Central memory CD8-positive, alpha-beta T cell (primary cell): Measurements from ENCODE around the gene FAM89B.

Experiments
- ATAC-seq: fragments of 150-1000 bp; cut with Tn5 transposase; replicated peaks from 2 replicates; pipeline ENCODE4 v1.10.0; 2022; ENCODE audit warnings: mild to moderate bottlenecking, moderate FRiP score, moderate number of reproducible peaks; ENCODE audit not compliant: poor library complexity, severe bottlenecking; ENCODE audit errors: extremely low read depth
- DNase-seq, 2 donors: peaks; one replicate each; pipeline ENCODE4 v3.0.0; 2021; ENCODE audit warnings: low spot score in 2 of 2
- H3K27ac Mint-ChIP-seq: one replicate; pipeline ENCODE4 v1.8.0; 2022; ENCODE audit warnings: low read depth, mild to moderate bottlenecking, moderate library complexity, mixed read lengths
- H3K27me3 Mint-ChIP-seq: one replicate; pipeline ENCODE4 v1.8.0; 2022; ENCODE audit warnings: mixed read lengths
- H3K36me3 Mint-ChIP-seq: one replicate; pipeline ENCODE4 v1.8.0; 2022; ENCODE audit warnings: mild to moderate bottlenecking, moderate library complexity, mixed read lengths; ENCODE audit not compliant: insufficient read depth
- H3K4me1 Mint-ChIP-seq: one replicate; pipeline ENCODE4 v1.8.0; 2022; ENCODE audit warnings: mixed read lengths
- H3K4me3 Mint-ChIP-seq: one replicate; pipeline ENCODE4 v1.8.0; 2022; ENCODE audit warnings: mild to moderate bottlenecking, moderate library complexity, mixed read lengths
- H3K9me3 Mint-ChIP-seq: one replicate; pipeline ENCODE4 v1.8.0; 2022; ENCODE audit warnings: mixed read lengths

The FAM89B gene

GRCh38 chr11:65611028-65611757, 38.9 kb downstream of the FAM89B start:
- peaks cover 37% of the 10 kb centered on the region for H3K4me1 Mint-ChIP-seq
- DNase-seq (no peak), ATAC-seq (no peak)
- peak overlapping the region; percentile 38 for H3K4me3 Mint-ChIP-seq
- H3K27ac Mint-ChIP-seq = peak overlapping the region; percentile 85
- H3K9me3 Mint-ChIP-seq = no peaks in the 10 kb centered on the region
- peaks cover 20% of the 10 kb centered on the region for H3K36me3 Mint-ChIP-seq
- no peaks in the 10 kb centered on the region for H3K27me3 Mint-ChIP-seq

DNA sequence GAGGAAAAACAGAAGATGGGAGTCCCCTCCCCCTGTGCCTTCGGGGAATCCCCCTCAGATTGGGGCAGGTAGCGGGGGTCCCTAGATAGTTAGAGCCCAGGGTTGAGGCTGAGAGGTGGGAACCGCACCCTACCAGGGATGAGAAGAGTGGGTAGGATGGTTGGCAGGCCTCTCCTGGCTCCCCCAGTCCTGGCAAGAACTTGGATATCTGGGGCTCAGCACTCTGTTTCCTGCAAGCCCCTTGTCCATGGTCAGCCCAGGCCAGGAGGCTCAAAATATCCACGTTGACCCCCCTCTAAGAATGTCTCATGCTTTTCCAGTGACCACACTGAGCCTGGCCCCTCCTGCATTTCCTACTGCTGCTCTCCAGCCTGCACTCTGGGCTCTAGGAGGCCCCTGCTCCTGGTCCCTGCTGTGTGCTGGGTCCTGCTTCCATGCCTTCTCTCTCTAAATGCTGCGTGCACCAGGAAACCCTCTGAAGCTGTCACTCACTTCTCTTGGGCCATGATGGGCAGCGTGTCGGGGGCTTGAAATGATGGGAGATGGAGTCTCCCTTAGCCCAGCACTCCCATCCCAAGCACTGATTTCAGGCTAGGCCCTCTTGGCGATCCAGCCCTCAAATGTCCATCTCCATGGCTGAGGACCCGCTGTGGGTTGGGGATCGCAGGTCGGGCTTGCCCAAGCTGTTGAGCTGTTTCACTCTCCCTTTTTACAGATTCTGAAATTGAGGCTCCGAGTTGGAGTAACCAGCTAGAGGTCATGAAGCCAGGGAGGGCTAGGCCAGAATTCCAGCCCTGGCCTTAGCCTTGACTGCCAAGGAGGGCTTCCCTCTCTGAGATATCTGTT, 39.6 kb downstream of the FAM89B start:
- Mint-ChIP-seq H3K27ac (peak overlapping the region; percentile 85), H3K9me3 (no peaks in the 10 kb centered on the region), H3K4me1 (peaks cover 45% of the 10 kb centered on the region), H3K36me3 (peaks cover 22% of the 10 kb centered on the region), H3K27me3 (no peaks in the 10 kb centered on the region), H3K4me3 (peak overlapping the region; percentile 96)
- no peak for ATAC-seq
- no peak for DNase-seq

DNA sequence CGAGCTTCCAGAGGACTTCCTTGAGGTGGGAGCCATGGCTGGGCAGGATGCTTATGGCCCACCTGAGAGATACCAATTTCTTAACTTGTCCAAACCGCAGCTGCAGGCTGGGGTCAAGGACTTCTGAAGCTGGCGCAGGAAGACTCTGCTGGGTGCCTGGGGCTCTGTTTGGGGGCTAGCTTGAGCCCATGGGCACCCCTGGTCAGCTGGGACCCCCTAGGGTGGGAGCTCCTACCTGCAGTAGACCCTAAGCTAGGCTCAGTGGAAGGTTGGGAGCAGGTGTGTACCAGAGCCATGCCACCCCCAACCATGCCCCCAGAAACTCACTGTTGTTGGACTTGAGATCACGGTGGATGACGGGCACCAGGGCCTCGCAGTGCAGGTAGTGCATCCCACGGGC, 40.4 kb downstream of the FAM89B start:
- H3K36me3 Mint-ChIP-seq = peaks cover 24% of the 10 kb centered on the region
- peaks cover 46% of the 10 kb centered on the region for H3K4me1 Mint-ChIP-seq
- H3K27me3 Mint-ChIP-seq = no peaks in the 10 kb centered on the region
- DNase-seq (no peak), ATAC-seq (no peak)
- no peaks in the 10 kb centered on the region for H3K9me3 Mint-ChIP-seq
- peak overlapping the region; percentile 85 for H3K27ac Mint-ChIP-seq
- H3K4me3 Mint-ChIP-seq = peak overlapping the region; percentile 96

DNA sequence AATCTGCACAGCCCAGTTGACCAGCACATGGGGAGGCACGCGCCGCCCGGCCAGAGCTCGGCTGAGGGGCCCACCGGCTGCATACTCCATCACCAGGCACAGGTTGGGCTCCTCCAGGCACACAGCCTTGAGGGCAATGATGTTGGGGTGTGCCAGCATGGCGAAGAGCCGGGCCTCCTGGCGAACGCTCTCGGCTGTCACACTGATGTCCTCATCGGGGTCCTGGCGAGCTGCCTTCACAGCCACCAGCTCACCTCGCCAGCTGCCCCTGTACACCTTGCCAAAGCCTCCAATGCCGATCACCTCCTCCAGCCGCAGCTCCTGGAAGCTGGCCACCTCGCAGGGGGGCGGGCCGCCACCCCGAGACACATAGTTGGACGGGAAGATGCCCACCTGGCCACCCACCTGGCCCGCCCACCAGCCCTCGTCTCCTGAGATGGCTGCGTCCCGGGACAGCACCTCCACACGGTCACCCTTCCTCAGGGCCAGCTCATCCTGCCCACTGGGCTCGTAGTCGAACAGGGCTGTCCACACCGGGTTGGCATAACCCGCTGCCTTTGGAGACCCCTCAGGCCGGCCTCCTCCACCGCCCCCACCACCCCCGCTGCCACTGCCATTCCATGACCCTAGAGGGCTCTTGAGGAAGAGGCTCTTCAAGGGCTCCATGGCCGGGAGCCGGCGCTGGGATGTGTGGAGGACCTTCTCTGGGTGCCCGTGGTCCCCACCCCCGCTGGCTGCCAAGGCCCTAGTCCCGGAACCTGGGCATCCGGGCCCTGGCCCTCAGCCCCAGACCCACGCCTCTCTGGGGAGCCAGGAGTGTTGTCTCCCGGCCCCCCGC, 41.0 kb downstream of the FAM89B start:
- ATAC-seq = no peak
- peak overlapping the region; percentile 85 for H3K27ac Mint-ChIP-seq
- peak overlapping the region; percentile 96 for H3K4me3 Mint-ChIP-seq
- DNase-seq = no peak
- peaks cover 46% of the 10 kb centered on the region for H3K4me1 Mint-ChIP-seq
- H3K27me3 Mint-ChIP-seq = no peaks in the 10 kb centered on the region
- peaks cover 21% of the 10 kb centered on the region for H3K36me3 Mint-ChIP-seq
- no peaks in the 10 kb centered on the region for H3K9me3 Mint-ChIP-seq

DNA sequence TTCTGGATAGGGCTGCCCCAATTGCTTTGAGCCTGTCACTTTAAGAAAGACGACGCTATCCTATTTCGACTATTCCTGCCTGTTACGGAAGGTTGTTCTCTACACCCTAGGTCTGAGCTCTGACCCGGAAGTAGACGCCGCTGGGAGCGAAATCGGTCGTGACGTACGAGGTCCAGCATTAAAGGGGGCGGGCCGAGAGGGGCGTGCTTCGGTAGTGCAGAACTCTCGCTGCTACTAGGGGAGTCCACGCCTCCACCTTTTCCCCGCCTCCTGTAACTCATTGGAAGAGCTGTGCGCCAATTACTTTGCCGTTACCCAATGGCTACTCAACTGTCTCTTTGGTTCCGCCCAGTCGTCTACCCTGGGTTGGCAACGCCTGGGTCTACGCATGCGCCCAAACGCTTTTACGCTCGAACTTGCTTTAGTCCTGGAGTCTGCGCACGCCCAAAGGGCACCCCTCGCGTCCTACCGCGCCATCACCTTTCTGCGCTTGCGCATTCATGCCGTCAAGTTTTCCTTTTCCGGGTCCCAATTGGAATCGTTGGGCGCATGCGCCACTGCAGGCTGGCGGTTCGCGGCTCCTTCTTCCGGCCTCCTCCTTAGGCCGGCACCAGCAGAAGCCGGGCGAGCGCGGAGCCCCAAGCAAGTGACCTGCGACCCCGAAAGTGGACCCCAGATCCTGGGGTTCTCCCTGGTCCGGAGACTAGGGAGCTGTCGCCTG, 43.1 kb downstream of the FAM89B start, which contains the start of gene PCNX3:
Gene PCNX3, plus strand, starts transcription at position 548 of the 721 bp plus-strand sequence. CDS start 536 bp downstream, outside the sequence.
- DNase-seq (peak; percentile 98 to 100), ATAC-seq (peak; percentile 89)
- H3K27ac Mint-ChIP-seq = peak within 1 kb of the TSS; percentile 85
- peaks cover 21% of the 10 kb centered on the region for H3K36me3 Mint-ChIP-seq
- no peaks in the 10 kb centered on the region for H3K9me3 Mint-ChIP-seq
- H3K27me3 Mint-ChIP-seq = no peaks in the 10 kb centered on the region
- H3K4me3 Mint-ChIP-seq = peak within 1 kb of the TSS; percentile 96
- peaks cover 32% of the 10 kb centered on the region for H3K4me1 Mint-ChIP-seq

GRCh38 chr11:65615950-65616574, 43.7 kb downstream of the FAM89B start:
- no peaks in the 10 kb centered on the region for H3K9me3 Mint-ChIP-seq
- peaks cover 24% of the 10 kb centered on the region for H3K36me3 Mint-ChIP-seq
- DNase-seq (no peak), ATAC-seq (no peak)
- H3K4me1 Mint-ChIP-seq = peaks cover 26% of the 10 kb centered on the region
- H3K4me3 Mint-ChIP-seq = peak overlapping the region; percentile 96
- no peaks in the 10 kb centered on the region for H3K27me3 Mint-ChIP-seq
- H3K27ac Mint-ChIP-seq = peak overlapping the region; percentile 85

DNA sequence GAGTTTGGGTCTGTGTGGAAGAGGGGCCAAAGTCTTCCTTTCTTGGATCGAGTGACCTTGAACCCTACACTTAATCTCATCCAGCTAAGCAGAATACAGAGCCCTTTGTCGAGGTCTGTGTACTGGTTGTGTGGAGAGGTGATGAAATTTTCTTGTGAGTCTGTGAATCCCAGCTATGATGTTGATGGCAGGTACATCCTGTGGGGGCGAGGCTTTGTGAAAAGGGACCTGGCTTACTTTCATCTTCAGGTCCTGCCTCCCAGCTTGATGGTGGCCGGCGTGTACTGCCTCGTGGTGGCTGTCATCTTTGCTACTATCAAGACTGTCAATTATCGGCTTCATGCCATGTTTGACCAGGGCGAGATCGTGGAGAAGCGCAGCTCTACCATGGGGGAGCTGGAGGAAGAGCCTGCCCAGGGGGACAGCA, 44.2 kb downstream of the FAM89B start:
- DNase-seq = no peak
- peak overlapping the region; percentile 77 for H3K27ac Mint-ChIP-seq
- peaks cover 26% of the 10 kb centered on the region for H3K36me3 Mint-ChIP-seq

GRCh38 chr11:65617136-65617850, 45.0 kb downstream of the FAM89B start:
- Mint-ChIP-seq H3K27ac (no peak overlapping the region), H3K4me3 (peak overlapping the region; percentile 96), H3K4me1 (peaks cover 28% of the 10 kb centered on the region), H3K36me3 (peaks cover 28% of the 10 kb centered on the region), H3K9me3 (no peaks in the 10 kb centered on the region), H3K27me3 (no peaks in the 10 kb centered on the region)
- ATAC-seq (no peak), DNase-seq (no peak)

More for the DNA sequence above, 44.2 kb downstream of the FAM89B start:
- ATAC-seq = no peak
- no peaks in the 10 kb centered on the region for H3K9me3 Mint-ChIP-seq
- H3K4me1 Mint-ChIP-seq = peaks cover 27% of the 10 kb centered on the region
- H3K4me3 Mint-ChIP-seq = peak overlapping the region; percentile 96
- no peaks in the 10 kb centered on the region for H3K27me3 Mint-ChIP-seq

DNA sequence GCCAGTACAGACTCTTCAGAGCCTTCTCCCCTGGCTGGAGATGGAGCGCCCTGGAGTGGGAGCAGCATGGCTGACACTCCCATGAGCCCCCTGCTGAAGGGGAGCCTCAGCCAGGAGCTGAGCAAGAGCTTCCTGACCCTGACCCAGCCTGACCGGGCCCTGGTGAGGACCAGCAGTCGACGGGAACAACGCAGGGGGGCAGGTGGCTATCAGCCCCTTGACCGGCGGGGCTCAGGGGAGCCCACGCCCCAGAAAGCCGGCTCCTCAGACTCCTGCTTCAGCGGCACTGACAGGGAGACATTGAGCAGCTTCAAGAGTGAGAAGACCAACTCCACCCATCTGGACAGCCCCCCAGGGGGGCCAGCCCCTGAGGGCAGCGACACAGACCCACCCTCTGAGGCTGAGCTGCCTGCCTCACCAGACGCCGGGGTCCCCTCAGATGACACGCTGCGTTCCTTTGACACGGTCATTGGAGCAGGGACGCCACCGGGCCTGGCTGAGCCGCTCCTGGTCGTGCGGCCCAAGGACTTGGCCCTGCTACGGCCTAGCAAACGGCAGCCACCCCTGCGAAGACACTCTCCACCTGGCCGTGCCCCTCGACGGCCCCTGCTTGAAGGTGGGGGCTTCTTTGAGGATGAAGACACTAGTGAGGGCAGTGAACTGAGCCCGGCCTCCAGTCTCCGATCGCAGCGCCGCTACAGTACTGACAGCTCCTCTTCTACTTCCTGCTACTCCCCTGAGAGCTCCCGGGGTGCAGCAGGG, 45.8 kb downstream of the FAM89B start:
- no peak for ATAC-seq
- no peaks in the 10 kb centered on the region for H3K9me3 Mint-ChIP-seq
- DNase-seq = no peak
- H3K27me3 Mint-ChIP-seq = no peaks in the 10 kb centered on the region
- H3K27ac Mint-ChIP-seq = no peak overlapping the region
- H3K4me3 Mint-ChIP-seq = peak overlapping the region; percentile 96
- H3K36me3 Mint-ChIP-seq = peaks cover 31% of the 10 kb centered on the region
- peaks cover 26% of the 10 kb centered on the region for H3K4me1 Mint-ChIP-seq

DNA sequence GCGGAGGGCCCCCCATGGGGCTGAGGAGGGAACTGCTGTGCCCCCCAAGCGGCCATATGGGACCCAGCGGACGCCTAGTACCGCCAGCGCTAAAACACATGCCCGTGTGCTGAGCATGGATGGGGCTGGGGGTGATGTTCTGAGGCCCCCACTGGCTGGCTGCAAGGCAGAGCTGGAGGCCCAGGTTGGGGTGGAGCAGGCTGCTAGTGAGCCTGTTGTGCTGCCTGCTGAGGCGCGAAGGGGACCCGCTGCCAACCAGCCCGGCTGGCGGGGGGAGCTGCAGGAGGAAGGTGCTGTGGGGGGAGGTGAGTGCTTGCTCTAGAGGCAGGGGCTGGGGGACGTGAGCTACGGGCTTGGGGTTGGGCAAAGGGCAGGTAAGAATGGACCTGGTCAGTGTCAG, 46.4 kb downstream of the FAM89B start:
- Mint-ChIP-seq H3K4me3 (no peak overlapping the region), H3K27me3 (no peaks in the 10 kb centered on the region), H3K4me1 (peaks cover 22% of the 10 kb centered on the region), H3K36me3 (peaks cover 34% of the 10 kb centered on the region), H3K27ac (no peak overlapping the region), H3K9me3 (no peaks in the 10 kb centered on the region)
- DNase-seq (no peak), ATAC-seq (no peak)
